Ammon's horn (tissue), 1 donor: ENCODE measurements around the gene HSPBP1.

Experiments
- DNase-seq: peaks from one replicate; pipeline ENCODE4 v3.0.0-alpha.2; 2016; ENCODE audit warnings: low spot score

Gene HSPBP1

DNA sequence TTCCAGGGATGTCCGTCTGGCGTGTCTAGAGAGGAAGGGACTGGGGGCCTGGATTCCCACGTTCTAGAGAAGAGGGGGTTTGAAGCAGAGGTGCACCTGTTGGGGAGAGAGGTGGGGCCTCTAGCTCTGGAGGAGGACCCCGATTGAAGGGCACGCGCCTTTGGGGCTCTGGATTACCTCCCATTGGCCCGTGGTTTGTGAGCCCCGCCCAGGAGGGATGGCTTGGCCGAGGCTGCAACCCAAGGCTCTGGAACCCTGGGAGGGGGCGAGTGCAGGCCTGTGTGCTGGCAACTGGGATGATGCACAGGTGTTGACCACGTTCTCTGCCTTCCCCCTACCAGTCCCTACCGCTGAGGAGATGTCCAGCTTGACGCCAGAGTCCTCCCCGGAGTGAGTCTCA, 25.1 kb upstream of the HSPBP1 start:
- no peak for DNase-seq

- no peak for DNase-seq
Observed at GRCh38 chr19:55304279-55304978, 24.5 kb upstream of the HSPBP1 start.

- no peak for DNase-seq
Observed at GRCh38 chr19:55303477-55303876, 23.6 kb upstream of the HSPBP1 start.

GRCh38 chr19:55302318-55302703, 22.4 kb upstream of the HSPBP1 start:
- DNase-seq: no peak

DNA sequence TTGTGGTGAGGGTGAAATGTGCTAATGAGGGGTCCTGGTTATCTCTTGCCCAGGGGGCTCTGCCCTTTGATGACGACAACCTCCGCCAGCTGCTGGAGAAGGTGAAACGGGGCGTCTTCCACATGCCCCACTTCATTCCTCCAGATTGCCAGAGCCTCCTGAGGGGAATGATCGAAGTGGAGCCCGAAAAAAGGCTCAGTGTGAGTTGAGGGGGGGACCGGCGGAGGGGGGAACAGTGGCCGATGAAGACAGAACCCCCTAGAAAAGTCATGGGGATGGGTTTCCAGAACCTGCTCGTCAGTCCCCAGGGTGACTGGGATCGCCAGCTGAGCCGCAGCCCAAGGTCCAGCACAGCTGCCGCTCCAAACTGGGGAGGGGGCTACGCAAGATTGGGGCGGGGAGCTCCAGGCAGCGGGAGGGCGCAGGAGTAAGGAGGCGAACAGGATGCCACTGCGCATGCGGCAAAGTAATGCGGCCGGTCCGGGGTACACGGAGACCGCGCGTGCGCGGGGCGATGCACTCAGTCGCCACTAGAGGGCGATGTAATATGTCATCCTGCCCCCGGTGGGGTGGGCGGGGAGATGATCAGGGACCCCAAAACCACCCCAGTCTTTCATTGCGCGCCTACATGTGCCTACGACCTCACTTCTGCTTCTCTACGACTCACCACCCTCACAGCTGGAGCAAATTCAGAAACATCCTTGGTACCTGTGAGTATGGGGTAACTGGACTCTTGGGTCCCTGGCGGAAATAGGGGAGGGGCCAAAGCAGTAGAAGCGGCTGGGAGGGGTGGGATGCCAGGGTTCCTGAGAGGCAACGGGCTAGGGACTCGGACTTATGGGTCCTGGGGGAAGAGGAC, 21.8 kb upstream of the HSPBP1 start:
- peak; percentile 88 for DNase-seq

GRCh38 chr19:55300886-55301458, 21.1 kb upstream of the HSPBP1 start:
- DNase-seq: peak; percentile 75

DNA sequence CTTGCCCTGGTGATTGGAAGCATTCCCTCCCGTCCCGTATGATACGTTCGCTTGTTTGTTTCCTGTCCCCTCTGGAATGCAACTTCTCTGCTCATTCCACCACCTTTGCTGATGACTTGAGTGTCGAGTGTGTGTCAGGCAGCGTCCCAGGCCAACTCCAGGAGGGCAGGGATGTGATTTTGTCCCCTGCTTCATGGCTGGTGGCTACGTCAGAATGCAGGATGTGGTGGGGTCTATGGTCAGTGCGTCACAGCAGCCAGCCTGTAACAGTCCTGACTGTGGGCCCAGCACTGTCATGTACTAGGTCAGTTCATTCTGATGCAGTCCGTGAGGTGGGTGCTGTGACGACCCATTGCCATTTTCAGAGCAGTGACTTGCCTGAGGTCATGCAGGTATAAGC, 20.1 kb upstream of the HSPBP1 start:
- no peak for DNase-seq

DNA sequence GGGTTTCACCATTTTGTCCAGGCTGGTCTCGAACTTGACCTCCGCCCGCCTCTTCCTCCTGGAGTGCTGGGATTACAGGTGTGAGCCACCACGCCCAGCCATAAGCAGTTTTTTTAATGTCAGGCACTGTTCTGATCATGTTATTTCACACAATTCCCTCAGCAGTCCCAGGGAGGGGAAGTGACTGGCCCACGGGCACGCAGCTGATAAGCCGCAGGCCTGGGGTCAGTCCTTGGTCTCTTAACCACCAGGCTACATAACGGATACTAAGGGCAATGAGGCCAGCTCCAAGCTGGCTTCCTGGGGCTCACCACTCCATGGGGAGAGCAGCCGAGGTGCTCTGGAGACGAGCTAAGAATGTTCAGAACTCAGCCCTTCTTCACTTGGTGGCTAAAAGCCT, 17.4 kb upstream of the HSPBP1 start:
- DNase-seq: no peak

DNA sequence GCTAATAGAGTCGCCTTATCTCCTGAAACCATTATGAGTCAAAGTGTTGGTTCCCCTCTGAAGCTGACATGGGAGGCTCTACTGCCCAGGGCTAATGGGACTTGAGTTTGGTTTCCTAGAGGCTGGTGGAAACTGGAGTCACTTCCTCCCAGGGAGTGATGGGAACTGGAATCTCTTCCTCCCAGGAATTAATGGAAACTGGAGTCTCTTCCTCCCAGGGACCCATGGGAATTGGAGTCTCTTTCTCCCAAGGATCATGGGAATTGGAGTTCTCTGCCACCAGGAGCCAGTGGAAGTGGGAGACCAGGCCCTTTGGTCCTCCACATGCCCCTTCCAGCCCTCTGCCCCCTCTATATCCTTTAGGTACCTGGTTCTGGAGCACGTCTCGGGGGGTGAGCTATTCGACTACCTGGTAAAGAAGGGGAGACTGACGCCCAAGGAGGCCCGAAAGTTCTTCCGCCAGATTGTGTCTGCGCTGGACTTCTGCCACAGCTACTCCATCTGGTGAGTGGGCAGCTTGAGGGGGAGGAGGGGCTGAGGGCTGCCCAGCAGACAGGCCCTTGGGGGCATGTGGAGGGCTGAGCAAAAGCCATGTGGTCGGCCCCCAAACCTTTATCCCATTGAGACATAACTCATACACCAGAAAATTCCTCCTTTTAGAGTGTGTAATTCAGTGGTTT, 9.3 kb upstream of the HSPBP1 start:
- DNase-seq: no peak

- DNase-seq: peak; percentile 93
Observed at GRCh38 chr19:55287361-55288079, 7.6 kb upstream of the HSPBP1 start.

- DNase-seq: no peak
Observed at GRCh38 chr19:55285229-55285890, 5.5 kb upstream of the HSPBP1 start.

DNA sequence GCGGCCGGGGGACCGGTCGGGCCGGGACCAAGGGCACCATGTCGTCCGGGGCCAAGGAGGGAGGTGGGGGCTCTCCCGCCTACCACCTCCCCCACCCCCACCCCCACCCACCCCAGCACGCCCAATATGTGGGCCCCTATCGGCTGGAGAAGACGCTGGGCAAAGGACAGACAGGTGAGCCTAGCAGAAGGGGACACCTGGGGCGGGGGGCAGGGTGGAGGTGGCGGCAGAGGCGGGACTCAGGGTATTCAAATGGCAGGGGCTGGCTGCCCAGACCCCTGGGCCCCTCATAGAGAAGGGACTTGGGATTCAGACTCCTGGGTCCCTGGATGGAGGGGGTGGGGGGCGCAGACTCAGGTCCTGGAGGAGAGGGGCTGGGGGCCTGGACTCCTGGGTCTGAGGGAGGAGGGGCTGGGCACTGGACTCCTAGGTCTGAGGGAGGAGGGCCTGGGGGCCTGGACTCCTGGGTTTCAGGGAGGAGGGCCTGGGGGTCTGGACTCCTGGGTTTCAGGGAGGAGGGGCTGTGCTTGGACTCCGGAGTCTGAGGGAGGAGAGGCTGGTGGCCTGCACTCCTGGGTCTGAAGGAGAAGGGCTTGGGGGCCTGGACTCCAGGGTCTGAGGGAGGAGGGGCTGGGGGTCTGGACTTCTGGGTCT, 4.6 kb upstream of the HSPBP1 start:
- DNase-seq: no peak

GRCh38 chr19:55283548-55284377, 3.9 kb upstream of the HSPBP1 start, which contains the start of gene BRSK1:
Gene BRSK1, plus strand, starts transcription at chr19:55283997. Its CDS starts 446 bp downstream, at chr19:55284443.
- peak; percentile 81 for DNase-seq

GRCh38 chr19:55279340-55279739, 570 bp downstream of the HSPBP1 start:
- no peak for DNase-seq

DNA sequence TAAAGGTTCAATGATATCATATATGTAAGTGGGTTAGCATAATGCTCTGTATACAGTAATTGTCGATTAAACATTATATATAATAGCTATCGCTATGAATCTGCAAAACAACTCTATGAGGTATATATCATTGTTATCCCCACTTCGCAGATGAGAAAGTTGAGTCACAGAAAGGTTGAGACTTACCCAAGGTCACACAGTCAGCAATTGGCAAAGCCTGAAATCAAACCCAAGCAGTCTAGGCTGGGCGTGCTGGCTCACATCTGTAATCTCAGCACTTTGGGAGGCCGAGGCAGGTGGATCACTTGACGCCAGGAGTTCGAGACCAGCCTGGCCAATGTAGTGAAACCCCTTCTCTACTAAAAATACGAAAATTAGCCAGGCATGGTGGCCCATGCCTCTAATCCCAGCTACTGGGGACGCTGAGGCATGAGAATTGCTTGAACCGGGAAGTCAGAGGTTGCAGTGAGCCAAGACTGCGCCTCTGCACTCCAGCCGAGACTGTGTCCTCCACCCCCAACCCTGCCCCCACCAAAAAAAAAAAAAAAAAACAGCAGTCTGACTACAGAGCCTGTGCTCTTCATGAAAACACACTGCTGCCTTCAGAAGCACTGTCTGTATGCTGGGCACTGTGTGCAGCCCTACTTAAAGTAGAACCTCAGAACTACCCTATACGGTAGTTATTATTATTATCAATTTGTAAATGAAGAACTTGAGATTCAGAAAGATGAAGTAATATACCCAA, 1.3 kb downstream of the HSPBP1 start:
- DNase-seq: no peak

DNA sequence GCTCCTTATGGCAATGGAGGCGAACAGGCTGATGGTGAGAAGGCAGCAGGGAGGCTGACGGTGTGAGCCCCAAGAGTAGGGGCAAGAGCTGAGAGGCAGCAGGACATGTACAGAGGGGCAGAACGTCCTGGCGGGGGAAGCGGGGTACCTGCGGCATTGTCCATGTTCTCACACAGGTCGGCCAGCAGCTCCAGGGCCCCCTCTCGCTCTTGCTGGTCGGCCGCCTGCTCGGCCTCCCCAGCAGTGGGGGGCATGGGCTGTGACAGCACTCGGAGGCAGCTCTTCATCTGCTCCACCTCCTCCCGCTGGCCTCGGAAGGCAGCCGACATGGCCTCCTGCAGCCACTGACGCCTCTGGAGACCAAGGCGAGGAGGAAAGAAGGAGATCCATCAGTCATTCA, 2.4 kb downstream of the HSPBP1 start:
- DNase-seq: no peak

DNA sequence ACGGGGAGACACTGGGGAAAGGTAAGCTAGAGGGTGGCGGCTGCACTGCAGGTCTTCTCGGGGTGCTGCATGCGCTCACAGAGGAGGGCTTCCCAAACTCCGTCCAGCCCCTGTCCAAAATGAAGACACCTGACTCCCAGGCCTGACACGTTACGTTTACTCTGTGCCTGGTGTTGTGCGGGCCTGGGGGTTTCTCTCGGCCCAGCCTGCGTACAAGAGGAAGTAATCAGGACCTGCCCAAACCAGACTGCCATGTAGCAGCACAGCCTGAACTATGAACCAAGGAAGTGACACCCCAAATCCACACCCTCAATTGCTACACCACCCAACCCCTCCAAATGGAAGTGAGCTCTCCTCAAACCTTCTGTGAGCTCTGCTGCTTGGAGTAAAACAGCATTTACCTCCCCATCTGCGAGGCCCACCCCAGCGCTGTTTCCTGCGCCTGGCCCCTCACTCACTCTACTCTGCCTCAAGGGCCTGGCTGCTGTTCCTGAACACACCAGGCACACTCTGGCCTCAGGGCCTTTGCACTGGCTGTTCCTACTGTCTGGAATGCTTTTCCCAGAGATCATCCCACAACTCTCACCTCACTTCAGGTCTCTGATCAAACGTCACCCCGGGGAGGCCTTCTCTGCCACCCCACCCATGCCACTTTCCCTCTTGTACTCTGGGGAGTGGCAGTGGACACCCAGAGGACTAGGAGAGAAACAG, 3.0 kb downstream of the HSPBP1 start:
- no peak for DNase-seq
